Measurements from ENCODE around the gene NGEF. TPM values are rescaled to one million over a fixed set of nuclear protein-coding genes. Genes with fewer than 3 reads are reported as not detected.
"Not testable (repeated sequence)": the region's sequence is repeated elsewhere in the genome, so short reads cannot be mapped to it uniquely, and the experiment has no call there.

Gene NGEF
- total RNA-seq, 8 experiments from 2014 or later = 5.3 to 47.0 (median 8.4) TPM

DNA sequence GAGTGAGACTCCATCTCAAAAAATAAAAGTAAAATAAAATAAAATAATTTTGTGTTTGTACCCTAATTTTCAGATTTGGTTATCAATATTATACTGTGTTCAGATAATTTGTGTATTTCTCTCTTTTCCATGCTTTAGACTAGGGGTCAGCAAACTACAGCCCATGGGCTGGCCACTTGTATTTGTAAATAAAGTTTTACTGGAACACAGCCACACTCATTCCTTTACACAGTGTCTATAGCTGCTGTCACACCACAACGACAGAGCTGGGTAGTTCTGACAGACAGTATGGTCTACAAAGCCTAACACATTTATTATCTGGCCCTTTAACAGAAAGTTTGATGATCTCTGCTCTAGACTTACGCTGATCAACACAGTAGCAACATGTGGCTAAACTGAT, 99.2 kb downstream of the NGEF start:
- no peaks in the 10 kb centered on the region for H3K4me1 ChIP-seq (replicated peaks in 1 of 2)
- H3K27ac ChIP-seq = no peak overlapping the region
- 50 to 100% (median 89%) methylated on average over 1 to 2 of the region's 2 CpGs; no CpG with 5 or more reads in 2 of the 10 experiments for WGBS, 10 experiments
- H3K4me3 ChIP-seq = no peak overlapping the region
- in situ Hi-C loops (cut with MboI; ENCODE audit: low pct_unique_long_range_greater_than_20kb in 2 of 9, low sequenced_read_pairs in 9 of 9, unreplicated experiment in 9 of 9) = no loop called here
- no peak for ATAC-seq (replicated peaks in 6 of 8)

DNA sequence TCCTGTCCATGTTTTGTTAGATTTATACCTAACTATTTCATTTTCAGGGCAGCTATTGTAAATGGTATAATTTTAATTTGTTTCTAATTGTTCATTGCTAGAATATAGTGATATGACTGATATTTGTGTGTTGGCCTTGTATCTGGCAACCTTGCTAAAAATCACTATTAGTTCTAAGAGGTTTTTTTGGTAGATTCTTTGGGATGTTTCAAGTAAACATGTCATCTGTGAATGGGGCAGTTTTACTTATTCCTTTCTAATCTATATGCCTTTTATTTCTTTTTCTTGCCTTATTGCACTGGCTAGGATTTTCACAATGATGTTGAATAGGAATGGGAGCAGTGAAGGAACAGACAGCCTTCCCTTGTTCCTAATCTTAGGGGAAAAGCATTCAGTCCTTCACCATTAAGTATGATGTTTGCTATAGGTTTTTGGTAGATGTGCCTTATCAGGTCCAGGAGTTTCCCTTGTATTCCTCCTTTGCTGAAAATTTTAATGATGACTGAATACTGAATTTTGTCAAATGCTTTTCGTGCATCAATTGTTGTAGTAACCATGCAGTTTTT, 101.3 kb downstream of the NGEF start:
- Histone ChIP-seq H3K27ac (no peak overlapping the region), H3K4me1 (replicated peaks in 1 of 2) (peaks cover 0 to 11% of the 10 kb centered on the region in 2 donors), H3K4me3 (no peak overlapping the region)
- ATAC-seq (replicated peaks in 6 of 8) = no peak
- WGBS, 10 experiments = 0 to 67% (median 25%) methylated on average over 1 of the region's 1 CpG; no CpG with 5 or more reads in 1 of the 10 experiments
- in situ Hi-C loops (cut with MboI; ENCODE audit: low pct_unique_long_range_greater_than_20kb in 2 of 9, low sequenced_read_pairs in 9 of 9, unreplicated experiment in 9 of 9) = no loop called here

DNA sequence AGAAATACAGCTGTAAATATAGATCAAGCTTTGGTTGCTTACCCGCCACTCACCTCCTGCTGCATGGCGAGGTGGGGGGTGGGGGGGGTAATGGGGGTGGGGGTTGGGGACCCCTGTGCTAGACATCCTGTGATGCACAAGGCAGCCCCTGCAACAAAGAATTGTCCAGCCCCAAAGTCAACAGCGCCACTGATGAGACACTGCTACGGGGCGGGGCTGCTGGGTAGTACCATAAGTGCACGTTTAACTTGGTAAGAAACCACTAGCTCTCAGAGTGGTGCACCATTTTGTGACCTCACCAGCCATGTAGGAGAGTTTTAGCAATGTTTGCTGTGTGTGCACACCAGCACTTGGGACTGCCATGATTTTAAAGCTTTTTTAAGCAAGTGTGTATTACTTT, 102.7 kb downstream of the NGEF start:
- H3K27ac ChIP-seq = no peak overlapping the region
- 80 to 100% (median 94%) methylated on average over 1 to 3 of the region's 6 CpGs; no CpG with 5 or more reads in 7 of the 10 experiments for WGBS, 10 experiments
- no peak overlapping the region for H3K4me3 ChIP-seq
- in situ Hi-C loops (cut with MboI; ENCODE audit: low pct_unique_long_range_greater_than_20kb in 2 of 9, low sequenced_read_pairs in 9 of 9, unreplicated experiment in 9 of 9) = no loop called here
- peaks cover 0 to 11% of the 10 kb centered on the region in 2 donors for H3K4me1 ChIP-seq (replicated peaks in 1 of 2)
- ATAC-seq (replicated peaks in 6 of 8) = no peak

DNA sequence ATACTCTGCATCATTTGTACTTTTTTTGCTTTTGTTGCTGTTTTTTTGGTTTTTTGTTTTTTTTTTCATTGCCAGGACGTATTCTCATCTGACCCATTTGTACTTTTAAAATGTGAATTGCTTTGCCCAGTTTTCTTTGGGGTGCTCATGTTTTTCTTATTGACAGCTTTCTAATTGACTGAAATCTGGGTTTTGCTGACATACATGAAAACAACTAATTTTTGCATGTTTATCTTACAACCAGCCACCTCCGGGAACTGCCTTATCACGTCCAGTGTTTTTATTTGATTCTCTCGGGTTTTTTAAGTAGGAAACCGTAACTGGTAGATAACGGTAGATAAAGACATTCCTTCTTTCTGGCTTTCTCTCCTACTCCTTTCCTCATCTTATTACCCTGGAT, 104.4 kb downstream of the NGEF start:
- no peak overlapping the region for H3K27ac ChIP-seq
- in situ Hi-C loops (cut with MboI; ENCODE audit: low pct_unique_long_range_greater_than_20kb in 2 of 9, low sequenced_read_pairs in 9 of 9, unreplicated experiment in 9 of 9) = no loop called here
- H3K4me1 ChIP-seq (replicated peaks in 1 of 2) = peaks cover 0 to 11% of the 10 kb centered on the region in 2 donors
- ATAC-seq (replicated peaks in 6 of 8) = no peak
- 68 to 100% (median 94%) methylated on average over 3 to 6 of the region's 6 CpGs for WGBS, 10 experiments
- H3K4me3 ChIP-seq = no peak overlapping the region

DNA sequence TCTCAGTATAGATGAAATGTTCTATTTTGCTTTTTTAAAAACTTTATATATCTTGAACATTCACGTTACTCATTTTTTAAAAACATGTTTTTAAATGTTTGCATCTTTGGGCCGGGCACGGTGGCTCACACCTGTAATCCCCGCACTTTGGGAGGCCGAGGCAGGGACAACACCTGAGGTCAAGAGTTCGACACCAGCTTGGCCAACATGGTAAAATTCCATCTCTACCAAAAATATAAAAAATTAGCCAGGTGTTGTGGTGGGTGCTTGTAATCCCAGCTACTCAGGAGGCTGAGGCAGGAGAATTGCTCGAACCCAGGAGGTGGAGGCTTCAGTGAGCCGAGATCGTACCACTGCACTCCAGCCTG, 105.4 kb downstream of the NGEF start:
- H3K27ac ChIP-seq; in situ Hi-C loops (cut with MboI; ENCODE audit: low pct_unique_long_range_greater_than_20kb in 2 of 9, low sequenced_read_pairs in 9 of 9, unreplicated experiment in 9 of 9); H3K4me3 ChIP-seq; ATAC-seq (replicated peaks in 6 of 8): not testable (repeated sequence)
- H3K4me1 ChIP-seq (replicated peaks in 1 of 2) = peaks cover 0 to 11% of the 10 kb centered on the region in 2 donors
- WGBS, 10 experiments = 60 to 100% (median 92%) methylated on average over 4 to 8 of the region's 9 CpGs

DNA sequence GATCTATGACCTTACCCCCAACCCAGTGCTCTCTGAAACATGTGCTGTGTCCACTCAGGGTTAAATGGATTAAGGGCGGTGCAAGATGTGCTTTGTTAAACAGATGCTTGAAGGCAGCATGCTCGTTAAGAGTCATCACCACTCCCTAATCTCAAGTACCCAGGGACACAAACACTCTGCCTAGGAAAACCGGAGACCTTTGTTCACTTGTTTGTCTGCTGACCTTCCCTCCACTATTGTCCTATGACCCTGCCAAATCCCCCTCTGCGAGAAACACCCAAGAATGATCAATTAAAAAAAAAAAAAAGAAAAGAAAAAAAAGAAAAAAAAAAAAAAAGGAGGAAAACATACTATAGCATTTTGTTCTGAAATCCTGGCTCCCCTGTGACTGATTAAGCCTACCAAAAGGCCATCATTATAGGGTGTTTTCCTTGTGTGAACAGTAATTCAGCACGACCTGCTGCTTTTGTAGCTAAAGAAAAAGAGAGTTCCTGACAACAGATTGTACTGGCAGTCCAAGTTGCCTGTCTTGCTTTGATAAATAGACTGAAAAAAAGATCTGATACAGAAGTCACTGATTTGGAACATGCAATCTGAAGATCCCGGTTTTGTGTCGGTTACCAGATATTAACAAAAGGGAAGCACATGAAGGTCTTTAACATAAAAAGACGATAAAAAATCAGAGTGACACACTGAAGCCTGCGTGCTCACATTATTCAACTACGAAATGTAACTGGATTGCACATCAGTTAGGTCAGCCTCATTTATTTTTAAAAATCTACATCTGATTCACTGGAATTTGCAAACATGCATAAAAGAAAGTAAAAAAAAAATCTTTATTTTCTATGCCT, 106.0 kb downstream of the NGEF start:
- H3K4me3 ChIP-seq; in situ Hi-C loops (cut with MboI; ENCODE audit: low pct_unique_long_range_greater_than_20kb in 2 of 9, low sequenced_read_pairs in 9 of 9, unreplicated experiment in 9 of 9): not testable (repeated sequence)
- ATAC-seq (replicated peaks in 6 of 8) = peak; percentile 64 to 93 (median 80)
- peak overlapping the region in 1 of 2 donors; percentile 49 for H3K27ac ChIP-seq
- 0 to 45% (median 14%) methylated on average over 2 to 8 of the region's 10 CpGs for WGBS, 10 experiments
- peaks cover 4 to 14% of the 10 kb centered on the region in 2 donors for H3K4me1 ChIP-seq (replicated peaks in 1 of 2)

DNA sequence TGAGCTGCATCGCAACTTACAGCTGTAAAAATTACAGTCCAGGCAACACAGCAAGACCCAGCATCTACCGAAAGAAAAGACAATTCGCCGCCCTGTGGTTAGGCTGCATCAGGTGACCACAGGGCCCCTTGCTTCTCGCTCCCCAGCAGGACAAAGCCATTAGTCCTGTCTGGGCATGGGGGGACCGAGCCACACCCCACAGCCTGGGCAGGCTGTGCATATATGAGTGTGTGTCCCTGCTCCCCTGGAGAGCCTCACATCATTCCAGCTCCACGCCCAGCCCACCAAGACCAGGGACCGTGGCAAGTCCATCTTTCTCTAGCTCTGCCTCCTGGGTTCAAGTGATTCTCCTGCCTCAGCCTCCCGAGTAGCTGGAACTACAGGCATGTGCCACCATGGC, 109.1 kb downstream of the NGEF start:
- in situ Hi-C loops (cut with MboI; ENCODE audit: low pct_unique_long_range_greater_than_20kb in 2 of 9, low sequenced_read_pairs in 9 of 9, unreplicated experiment in 9 of 9) = no loop called here
- WGBS, 10 experiments = 53 to 100% (median 85%) methylated on average over 1 to 8 of the region's 9 CpGs; no CpG with 5 or more reads in 2 of the 10 experiments

DNA sequence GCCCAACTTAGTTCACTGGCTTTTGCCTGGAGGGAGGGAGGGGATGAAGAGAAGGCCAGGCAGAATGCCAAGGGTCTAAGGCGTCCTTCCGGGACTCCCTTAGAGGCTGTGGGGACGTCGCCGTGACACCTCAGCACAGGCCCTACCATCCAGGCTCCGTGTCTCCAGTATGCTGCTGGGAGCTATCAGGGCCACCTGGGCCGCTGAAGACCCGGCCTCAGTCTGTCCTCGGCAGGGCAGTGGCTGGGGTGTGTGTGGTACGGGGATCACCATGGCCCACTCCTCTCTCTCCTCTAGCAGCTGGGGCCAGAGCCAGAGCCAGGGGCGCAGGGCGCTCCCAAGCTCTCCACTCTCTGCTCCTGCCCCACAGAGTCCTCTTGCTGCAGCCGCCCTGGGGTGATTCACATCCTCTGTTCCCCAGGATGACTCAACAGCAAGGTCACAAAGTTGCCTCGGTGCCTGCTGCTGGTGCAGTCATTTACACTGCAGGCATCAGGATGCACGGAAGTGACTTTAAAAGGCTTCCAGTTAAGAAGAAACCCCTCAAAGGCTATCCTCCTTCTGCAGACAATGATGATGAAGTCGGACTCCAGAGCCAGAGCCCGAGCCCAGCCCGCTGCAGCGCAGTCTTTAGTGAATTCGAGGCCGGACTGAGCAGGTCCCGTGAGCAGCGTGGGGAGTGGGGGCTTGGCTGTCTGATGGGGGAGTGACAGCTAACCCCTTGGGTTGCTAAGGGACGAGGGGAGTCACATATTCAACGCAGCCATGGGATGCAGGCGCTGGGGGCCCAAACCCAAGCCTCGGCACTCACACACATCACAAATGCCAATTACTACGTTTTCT, 111.1 kb downstream of the NGEF start:
- H3K4me3 ChIP-seq = no peak overlapping the region
- H3K4me1 ChIP-seq (replicated peaks in 1 of 2) = peaks cover 19% of the 10 kb centered on the region in 2 donors
- 10 to 80% (median 55%) methylated on average over 1 to 10 of the region's 28 CpGs; no CpG with 5 or more reads in 2 of the 10 experiments for WGBS, 10 experiments
- H3K27ac ChIP-seq = peak overlapping the region in 1 of 2 donors; percentile 35
- in situ Hi-C loops (cut with MboI; ENCODE audit: low pct_unique_long_range_greater_than_20kb in 2 of 9, low sequenced_read_pairs in 9 of 9, unreplicated experiment in 9 of 9) = no loop called here
- ATAC-seq (replicated peaks in 6 of 8) = peak; percentile 25 to 96 (median 92)

More for the DNA sequence above, 109.1 kb downstream of the NGEF start:
- H3K27ac ChIP-seq = no peak overlapping the region
- H3K4me1 ChIP-seq (replicated peaks in 1 of 2) = peaks cover 19 to 29% of the 10 kb centered on the region in 2 donors
- no peak overlapping the region for H3K4me3 ChIP-seq
- no peak for ATAC-seq (replicated peaks in 6 of 8)

DNA sequence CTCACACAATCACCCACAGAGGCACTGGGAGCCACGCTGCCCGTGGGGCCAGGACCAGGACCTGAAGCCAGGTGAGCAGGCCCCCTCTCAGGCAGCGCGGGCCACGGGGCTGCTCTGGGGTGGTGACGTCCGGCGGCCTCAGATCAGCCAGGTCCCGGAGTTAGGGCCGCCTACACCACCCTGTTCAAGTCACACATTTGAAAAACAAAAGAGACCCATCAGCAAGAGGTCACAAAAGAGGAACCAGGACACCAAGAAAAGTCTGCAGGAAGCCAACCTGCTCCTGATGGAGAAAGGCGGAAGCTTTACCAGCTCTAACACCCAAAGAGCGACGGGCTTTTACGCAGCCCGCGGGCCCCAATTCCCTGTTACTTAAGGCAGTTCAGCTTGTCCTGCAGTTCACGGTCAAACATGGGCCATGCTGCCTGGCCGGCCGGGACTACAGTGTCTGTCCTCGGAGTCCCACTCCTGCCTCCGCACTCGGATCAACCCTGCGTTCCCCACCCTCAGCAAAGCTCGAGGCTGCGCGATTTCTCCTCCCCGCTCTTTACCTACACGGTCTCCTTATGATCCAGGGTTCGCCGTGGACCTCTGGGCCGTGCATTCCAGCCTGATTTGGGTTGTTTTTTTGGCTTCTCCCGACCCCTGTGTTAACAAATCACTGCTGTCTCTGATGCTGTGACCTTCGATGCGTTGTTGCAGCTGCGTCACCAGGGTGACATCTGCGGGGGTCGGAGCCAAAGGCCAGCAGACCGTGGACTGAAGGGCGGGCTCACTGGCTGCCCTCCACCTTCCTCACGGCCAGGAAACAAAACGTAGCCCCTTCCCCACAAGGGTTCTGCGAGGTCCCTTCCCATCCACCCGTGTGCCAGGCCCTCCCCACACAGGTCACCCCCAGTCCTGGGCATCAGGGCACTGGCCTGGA, 112.0 kb downstream of the NGEF start:
- in situ Hi-C loops (cut with MboI; ENCODE audit: low pct_unique_long_range_greater_than_20kb in 2 of 9, low sequenced_read_pairs in 9 of 9, unreplicated experiment in 9 of 9) = no loop called here
- WGBS, 10 experiments = 20 to 85% (median 57%) methylated on average over 1 to 18 of the region's 43 CpGs; no CpG with 5 or more reads in 2 of the 10 experiments

DNA sequence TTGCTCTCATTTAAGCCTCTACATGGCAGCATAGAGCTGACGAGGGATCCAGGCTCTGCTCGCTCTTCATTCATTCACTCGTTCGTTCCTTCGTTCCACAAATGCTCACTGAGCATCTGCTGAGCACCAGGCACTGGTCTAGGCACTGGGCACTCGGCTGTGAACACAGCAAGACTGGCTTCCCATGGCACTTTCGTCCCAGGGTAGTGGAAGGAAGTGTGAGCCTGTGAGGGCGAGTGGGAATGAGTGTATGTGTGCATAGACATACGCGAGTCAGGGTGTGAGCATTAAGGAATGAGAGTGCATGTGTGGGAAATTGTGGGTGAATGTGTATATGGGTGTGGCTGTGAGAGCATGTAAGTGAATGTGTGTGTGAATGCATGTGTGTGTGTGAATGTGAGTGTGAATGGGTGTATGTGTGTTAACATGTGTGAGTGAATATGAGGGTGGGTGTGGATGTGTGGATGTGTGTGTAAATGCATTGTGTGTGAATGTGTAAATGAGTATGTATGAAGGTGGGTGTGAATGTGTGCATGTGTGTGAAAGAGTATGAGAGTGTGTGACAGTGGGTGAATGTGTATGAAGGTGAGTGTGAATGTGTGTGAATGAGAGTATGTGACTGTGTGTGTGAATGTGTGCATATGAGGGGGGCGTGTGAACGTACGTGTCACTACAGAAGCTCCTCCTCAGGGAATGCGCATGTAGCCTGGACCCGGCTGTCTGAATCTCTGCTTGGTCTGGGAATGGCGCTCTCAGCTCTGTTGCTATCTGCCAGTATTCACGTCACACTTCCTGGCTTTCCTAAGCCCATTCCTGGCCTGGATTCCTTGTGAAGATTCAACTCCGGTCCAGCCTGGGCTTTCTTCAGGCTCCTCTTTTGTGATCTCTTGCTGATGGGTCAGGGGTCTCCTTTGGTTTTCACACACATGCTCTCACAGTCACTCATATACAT, 114.2 kb downstream of the NGEF start:
- Histone ChIP-seq H3K4me1 (replicated peaks in 1 of 2) (peaks cover 18 to 19% of the 10 kb centered on the region in 2 donors), H3K4me3 (no peak overlapping the region), H3K27ac (no peak overlapping the region)
- ATAC-seq (replicated peaks in 6 of 8) = peak in 4 of 8 experiments; percentile 11 to 98 (median 76)
- 33 to 87% (median 70%) methylated on average over 4 to 15 of the region's 18 CpGs; no CpG with 5 or more reads in 2 of the 10 experiments for WGBS, 10 experiments
- in situ Hi-C loops (cut with MboI; ENCODE audit: low pct_unique_long_range_greater_than_20kb in 2 of 9, low sequenced_read_pairs in 9 of 9, unreplicated experiment in 9 of 9) = no loop called here

More for the DNA sequence above, 112.0 kb downstream of the NGEF start:
- Histone ChIP-seq H3K4me1 (replicated peaks in 1 of 2) (peaks cover 18 to 19% of the 10 kb centered on the region in 2 donors), H3K27ac (peak overlapping the region; percentile 8 to 35), H3K4me3 (no peak overlapping the region)
- peak in 4 of 8 experiments; percentile 0 to 13 (median 5) for ATAC-seq (replicated peaks in 6 of 8)

Data from motor neuron (in vitro differentiated cells).